OCI-LY1 (cell line): ENCODE measurements around the gene NFKBIL1.

Experiments
- H2AFZ ChIP-seq: fragments of 200-600 bp; sonication (generic), shearing (Covaris generic); 2 replicates; pipeline ENCODE4 v1.6.0; 2014; ENCODE audit warnings: antibody characterized with exemption, mild to moderate bottlenecking, low read length
- H3F3A ChIP-seq: fragments of 200-600 bp; sonication (generic), shearing (Covaris generic); 2 replicates; pipeline ENCODE4 v1.6.0; 2014; ENCODE audit warnings: mild to moderate bottlenecking, antibody characterized with exemption, low read length, moderate library complexity; ENCODE audit not compliant: insufficient read depth
- H3K27ac ChIP-seq: fragments of 200-600 bp; sonication (generic); 2 replicates; pipeline ENCODE4 v1.5.1; 2014; ENCODE audit warnings: low read length, mixed run types, mild to moderate bottlenecking, low read depth; ENCODE audit not compliant: poor library complexity, severe bottlenecking
- H3K27me3 ChIP-seq: fragments of 200-600 bp; sonication (generic); 2 replicates; pipeline ENCODE4 v1.6.0; 2014; ENCODE audit warnings: antibody characterized with exemption, mild to moderate bottlenecking, low read length, moderate library complexity; ENCODE audit not compliant: insufficient read depth
- H3K36me3 ChIP-seq: fragments of 200-600 bp; sonication (generic); 2 replicates; pipeline ENCODE4 v1.6.1; 2014; ENCODE audit warnings: mild to moderate bottlenecking, antibody characterized with exemption, low read length, moderate library complexity, mixed read lengths; ENCODE audit not compliant: insufficient read depth
- H3K4me1 ChIP-seq: fragments of 200-600 bp; sonication (generic); 2 replicates; pipeline ENCODE4 v1.5.1; 2014; ENCODE audit warnings: mild to moderate bottlenecking, low read length, moderate library complexity; ENCODE audit not compliant: insufficient read depth, severe bottlenecking
- H3K4me2 ChIP-seq: fragments of 200-600 bp; sonication (generic), shearing (Covaris generic); 2 replicates; pipeline ENCODE4 v1.6.1; 2014; ENCODE audit warnings: low read length
- H3K4me3 ChIP-seq: fragments of 200-600 bp; sonication (generic); 2 replicates; pipeline ENCODE4 v1.5.1; 2014; ENCODE audit warnings: low read length, low read depth, mild to moderate bottlenecking, mixed read lengths; ENCODE audit not compliant: poor library complexity, severe bottlenecking
- H3K79me2 ChIP-seq: fragments of 200-600 bp; shearing (Covaris generic); 2 replicates; pipeline ENCODE4 v1.6.1; 2016; ENCODE audit warnings: mixed run types, low read length, mixed read lengths; ENCODE audit not compliant: insufficient read depth
- H3K9ac ChIP-seq: fragments of 200-600 bp; sonication (generic), shearing (Covaris generic); 2 replicates; pipeline ENCODE4 v1.6.1; 2014; ENCODE audit warnings: mild to moderate bottlenecking, low read length, mixed read lengths
- H3K9me2 ChIP-seq: fragments of 200-600 bp; sonication (generic), shearing (Covaris generic); 2 replicates; pipeline ENCODE4 v1.6.1; 2014; ENCODE audit warnings: low read depth, mild to moderate bottlenecking, low read length, mixed read lengths
- H3K9me3 ChIP-seq: fragments of 200-600 bp; shearing (Covaris generic); 2 replicates; pipeline ENCODE4 v1.6.1; 2014; ENCODE audit warnings: low read length, mixed read lengths
- H4K20me1 ChIP-seq: fragments of 200-600 bp; sonication (generic), shearing (Covaris generic); 2 replicates; pipeline ENCODE4 v1.6.0; 2016; ENCODE audit warnings: mild to moderate bottlenecking, low read length; ENCODE audit not compliant: insufficient read depth
- CTCF ChIP-seq: fragments of 200-600 bp; sonication (generic), shearing (Covaris generic); IDR thresholded peaks from 2 replicates; pipeline ENCODE4 v1.5.1; 2017; ENCODE audit warnings: mild to moderate bottlenecking, antibody characterized with exemption, low read length, moderate library complexity, mixed read lengths
- EZH2 ChIP-seq: fragments of 200-600 bp; sonication (generic), shearing (Covaris generic); IDR thresholded peaks from 2 replicates; pipeline ENCODE4 v1.8.0; 2017; ENCODE audit warnings: borderline replicate concordance, mixed run types, mild to moderate bottlenecking, antibody characterized with exemption, low read length, moderate library complexity, mixed read lengths

The NFKBIL1 gene

GRCh38 chr6:31559958-31560696 is 12.7 kb downstream of the NFKBIL1 start:
- peaks cover 16% of the 10 kb centered on the region; the same call in 1 of the 2 replicates for H3F3A ChIP-seq
- H4K20me1 ChIP-seq = no peaks in the 10 kb centered on the region
- H3K27me3 ChIP-seq = no peaks in the 10 kb centered on the region
- H3K4me2 ChIP-seq = peak overlapping the region; percentile 56
- no peaks in the 10 kb centered on the region for H3K9me3 ChIP-seq
- TF ChIP-seq EZH2 = no peak
- no peak for TF ChIP-seq CTCF
- peak overlapping the region; percentile 94 for H3K27ac ChIP-seq
- H3K79me2 ChIP-seq = no peaks in the 10 kb centered on the region
- H3K9me2 ChIP-seq = no peaks in the 10 kb centered on the region
- peak overlapping the region; percentile 48 for H3K9ac ChIP-seq
- H3K4me3 ChIP-seq = peak overlapping the region; percentile 27
- H3K4me1 ChIP-seq = peaks cover 59% of the 10 kb centered on the region
- H3K36me3 ChIP-seq = peaks cover 14% of the 10 kb centered on the region
- H2AFZ ChIP-seq = no peak overlapping the region

- H3K4me3 ChIP-seq = no peak overlapping the region
- peak overlapping the region; percentile 48; the same call in 1 of the 2 replicates for H3K9ac ChIP-seq
- H2AFZ ChIP-seq = no peak overlapping the region
Observed at GRCh38 chr6:31560697-31561058, 13.3 kb downstream of the NFKBIL1 start.

GRCh38 chr6:31567531-31568370 is 20.3 kb downstream of the NFKBIL1 start:
- H3K4me2 ChIP-seq = no peak overlapping the region
- peaks cover 43% of the 10 kb centered on the region for H3K4me1 ChIP-seq
- TF ChIP-seq EZH2 = no peak
- TF ChIP-seq CTCF = no peak
- no peak overlapping the region for H3K27ac ChIP-seq
- no peak overlapping the region for H2AFZ ChIP-seq
- H3K79me2 ChIP-seq = no peaks in the 10 kb centered on the region
- no peaks in the 10 kb centered on the region for H4K20me1 ChIP-seq
- H3K9me2 ChIP-seq = no peaks in the 10 kb centered on the region
- no peaks in the 10 kb centered on the region for H3K27me3 ChIP-seq
- no peak overlapping the region for H3K9ac ChIP-seq
- no peak overlapping the region for H3K4me3 ChIP-seq
- H3K9me3 ChIP-seq = no peaks in the 10 kb centered on the region
- H3F3A ChIP-seq = no peaks in the 10 kb centered on the region
- no peaks in the 10 kb centered on the region for H3K36me3 ChIP-seq

More at GRCh38 chr6:31560697-31561058, 13.3 kb downstream of the NFKBIL1 start:
- peak overlapping the region; percentile 56 for H3K4me2 ChIP-seq
- H3K79me2 ChIP-seq = no peaks in the 10 kb centered on the region
- H3K36me3 ChIP-seq = peaks cover 14% of the 10 kb centered on the region
- H3K9me2 ChIP-seq = no peaks in the 10 kb centered on the region
- H3K4me1 ChIP-seq = peaks cover 59% of the 10 kb centered on the region
- H3K27ac ChIP-seq = peak overlapping the region; percentile 94
- peaks cover 16% of the 10 kb centered on the region; the same call in 1 of the 2 replicates for H3F3A ChIP-seq
- no peaks in the 10 kb centered on the region for H3K9me3 ChIP-seq
- no peaks in the 10 kb centered on the region for H3K27me3 ChIP-seq
- no peak for TF ChIP-seq EZH2
- TF ChIP-seq CTCF = no peak
- no peaks in the 10 kb centered on the region for H4K20me1 ChIP-seq
